ENCODE measurements around the gene MORN1.

Gene MORN1

GRCh38 chr1:2358072-2358471 lies 33.3 kb downstream of the MORN1 start:
- Histone ChIP-seq H3K27me3 (ENCODE audit: insufficient read depth, poor library complexity, severe bottlenecking) (no peaks in the 10 kb centered on the region), H3K27ac (replicated peaks) (no peak overlapping the region)
- no peak for DNase-seq (ENCODE audit: low read depth in 1 of 2, low spot score in 1 of 2)

GRCh38 chr1:2356911-2357845 lies 34.2 kb downstream of the MORN1 start:
- DNase-seq (ENCODE audit: low read depth in 1 of 2, low spot score in 1 of 2), result no peak

More at GRCh38 chr1:2358072-2358471, 33.3 kb downstream of the MORN1 start:
- TF ChIP-seq GABPA (IDR thresholded peaks at IDR 0.05; ENCODE audit: low read depth), result no peak
- TF ChIP-seq POLR2AphosphoS5 (IDR thresholded peaks at IDR 0.05; ENCODE audit: low read depth), result no peak
- no peak for TF ChIP-seq CTCF (IDR thresholded peaks at IDR 0.05; ENCODE audit: insufficient read depth, low read length)
- TF ChIP-seq SPI1 (IDR thresholded peaks at IDR 0.05; ENCODE audit: borderline replicate concordance, low read depth), result no peak
- no peak for TF ChIP-seq REST (IDR thresholded peaks at IDR 0.05; ENCODE audit: insufficient replicate concordance, low read depth)
- no peak overlapping the region for H3K4me3 ChIP-seq (replicated peaks; ENCODE audit: insufficient read depth, low read length)

More at GRCh38 chr1:2356911-2357845, 34.2 kb downstream of the MORN1 start:
- Histone ChIP-seq H3K27me3 (ENCODE audit: insufficient read depth, poor library complexity, severe bottlenecking) (no peaks in the 10 kb centered on the region), H3K27ac (replicated peaks) (no peak overlapping the region), H3K4me3 (replicated peaks; ENCODE audit: insufficient read depth, low read length) (no peak overlapping the region)
- TF ChIP-seq REST (IDR thresholded peaks at IDR 0.05; ENCODE audit: insufficient replicate concordance, low read depth), result no peak
- no peak for TF ChIP-seq GABPA (IDR thresholded peaks at IDR 0.05; ENCODE audit: low read depth)
- no peak for TF ChIP-seq POLR2AphosphoS5 (IDR thresholded peaks at IDR 0.05; ENCODE audit: low read depth)
- TF ChIP-seq CTCF (IDR thresholded peaks at IDR 0.05; ENCODE audit: insufficient read depth, low read length), result no peak
- no peak for TF ChIP-seq SPI1 (IDR thresholded peaks at IDR 0.05; ENCODE audit: borderline replicate concordance, low read depth)

All from HL-60 (cell line).